H9 (cell line): ENCODE measurements around the gene SDHC. TPM values are rescaled to one million over a fixed set of nuclear protein-coding genes. Genes with fewer than 3 reads are reported as not detected.

Experiments used
- DNase-seq: peaks from one replicate; pipeline ENCODE4 v3.0.0-alpha.2; 2017
- H2AFZ ChIP-seq: one replicate; pipeline ENCODE4 v1.6.1; 2013; ENCODE audit warnings: mild to moderate bottlenecking, low read length, control low read depth, moderate library complexity
- H2AK5ac ChIP-seq: 2 replicates; pipeline ENCODE4 v1.6.1; 2013; ENCODE audit warnings: low read length, control low read depth, mixed read lengths; ENCODE audit not compliant: insufficient read length
- H2BK120ac ChIP-seq: one replicate; pipeline ENCODE4 v1.6.1; 2013; ENCODE audit warnings: low read depth, mild to moderate bottlenecking, low read length, control low read depth, inconsistent platforms; ENCODE audit not compliant: poor library complexity, severe bottlenecking
- H2BK12ac ChIP-seq: 2 replicates; pipeline ENCODE4 v1.6.1; 2013; ENCODE audit warnings: low read length, control low read depth, mixed read lengths, low read depth; ENCODE audit not compliant: insufficient read length
- H2BK15ac ChIP-seq: 2 replicates; pipeline ENCODE4 v1.6.1; 2013; ENCODE audit warnings: low read depth, low read length, control low read depth
- H2BK20ac ChIP-seq: one replicate; pipeline ENCODE4 v1.6.1; 2013; ENCODE audit warnings: low read depth, mild to moderate bottlenecking, low read length, control low read depth, inconsistent platforms; ENCODE audit not compliant: poor library complexity, severe bottlenecking
- H2BK5ac ChIP-seq: 2 replicates; pipeline ENCODE4 v1.6.1; 2013; ENCODE audit warnings: low read length, control low read depth, mixed read lengths; ENCODE audit not compliant: insufficient read length
- H3K14ac ChIP-seq: 2 replicates; pipeline ENCODE4 v1.6.1; 2013; ENCODE audit warnings: low read length, control low read depth; ENCODE audit not compliant: insufficient read depth
- H3K18ac ChIP-seq: 2 replicates; pipeline ENCODE4 v1.6.1; 2013; ENCODE audit warnings: low read depth, mild to moderate bottlenecking, mixed read lengths, low read length, control low read depth; ENCODE audit not compliant: insufficient read length
- H3K23ac ChIP-seq: 2 replicates; pipeline ENCODE4 v1.6.1; 2013; ENCODE audit warnings: low read length, control low read depth, mixed read lengths, low read depth; ENCODE audit not compliant: insufficient read length
- H3K23me2 ChIP-seq: 2 replicates; pipeline ENCODE4 v1.6.1; 2013; ENCODE audit warnings: low read depth, mild to moderate bottlenecking, mixed read lengths, low read length, control low read depth; ENCODE audit not compliant: insufficient read length, poor library complexity, severe bottlenecking
- H3K27ac ChIP-seq: 2 replicates; pipeline ENCODE4 v1.5.1; 2013; ENCODE audit warnings: low read length, control low read depth, mixed read lengths, low read depth; ENCODE audit not compliant: insufficient read length
- H3K27me3 ChIP-seq: 2 replicates; pipeline ENCODE4 v1.6.1; 2013; ENCODE audit warnings: low read length, control low read depth, inconsistent platforms; ENCODE audit not compliant: insufficient read depth
- H3K4ac ChIP-seq: 2 replicates; pipeline ENCODE4 v1.6.1; 2013; ENCODE audit warnings: low read depth, mild to moderate bottlenecking, control low read depth, inconsistent platforms, low read length, moderate library complexity
- H3K4me1 ChIP-seq: 2 replicates; pipeline ENCODE4 v1.6.1; 2013; ENCODE audit warnings: low read length, control low read depth, inconsistent platforms; ENCODE audit not compliant: insufficient read depth
- H3K4me2 ChIP-seq: 2 replicates; pipeline ENCODE4 v1.6.1; 2013; ENCODE audit warnings: low read length, control low read depth, mixed read lengths; ENCODE audit not compliant: insufficient read length, insufficient read depth
- H3K56ac ChIP-seq: 2 replicates; pipeline ENCODE4 v1.6.1; 2013; ENCODE audit warnings: low read depth, mild to moderate bottlenecking, mixed read lengths, low read length, control low read depth; ENCODE audit not compliant: insufficient read length
- H3K79me1 ChIP-seq: 2 replicates; pipeline ENCODE4 v1.6.1; 2013; ENCODE audit warnings: low read depth, mild to moderate bottlenecking, moderate library complexity, low read length, control low read depth, inconsistent platforms; ENCODE audit not compliant: insufficient read depth, poor library complexity, severe bottlenecking
- H3K79me2 ChIP-seq: 2 replicates; pipeline ENCODE4 v1.6.1; 2013; ENCODE audit warnings: low read length, control low read depth, inconsistent platforms; ENCODE audit not compliant: insufficient read depth
- H3K9ac ChIP-seq: 2 replicates; pipeline ENCODE4 v1.6.1; 2013; ENCODE audit warnings: low read length, control low read depth, mixed read lengths; ENCODE audit not compliant: insufficient read length; ENCODE audit errors: extremely low read depth
- H3K9me3 ChIP-seq: one replicate; pipeline ENCODE4 v1.6.1; 2013; ENCODE audit warnings: low read depth, low read length, inconsistent platforms; ENCODE audit not compliant: control insufficient read depth
- H3T11ph ChIP-seq: one replicate; pipeline ENCODE4 v1.6.1; 2013; ENCODE audit warnings: mild to moderate bottlenecking, low read length, control low read depth, inconsistent platforms
- H4K20me1 ChIP-seq: one replicate; pipeline ENCODE4 v1.6.1; 2013; ENCODE audit not compliant: control insufficient read depth, insufficient read length, insufficient read depth
- H4K5ac ChIP-seq: 2 replicates; pipeline ENCODE4 v1.6.1; 2013; ENCODE audit warnings: low read depth, mild to moderate bottlenecking, mixed read lengths, low read length, control low read depth; ENCODE audit not compliant: insufficient read length
- H4K8ac ChIP-seq: replicated peaks from 2 replicates; pipeline ENCODE4 v1.6.1; 2013; ENCODE audit warnings: low read length, control low read depth, mixed read lengths, low read depth; ENCODE audit not compliant: insufficient read length
- H4K91ac ChIP-seq: 2 replicates; pipeline ENCODE4 v1.6.1; 2013; ENCODE audit warnings: low read depth, mild to moderate bottlenecking, moderate library complexity, mixed read lengths, low read length, control low read depth; ENCODE audit not compliant: insufficient read length
- H3K27ac Mint-ChIP-seq, 3 experiments: 2 replicates in 2 of 3; 3 replicates in 1 of 3; pipeline ENCODE4 v1.8.0; 2020 to 2021; ENCODE audit warnings: mixed read lengths in 3 of 3, mild to moderate bottlenecking in 1 of 3, moderate library complexity in 1 of 3
- H3K27me3 Mint-ChIP-seq: 2 replicates; pipeline ENCODE4 v1.8.0; 2021; ENCODE audit warnings: low read depth, mild to moderate bottlenecking, moderate library complexity, mixed read lengths
- H3K36me3 Mint-ChIP-seq, 3 experiments: 2 replicates in 2 of 3; 3 replicates in 1 of 3; pipeline ENCODE4 v1.8.0; 2020 to 2021; ENCODE audit warnings: low read depth in 3 of 3, mixed read lengths in 3 of 3; ENCODE audit not compliant: insufficient read depth in 1 of 3
- H3K4me1 Mint-ChIP-seq, 2 experiments: 2 replicates each; pipeline ENCODE4 v1.8.0; 2020; ENCODE audit warnings: mixed read lengths in 2 of 2
- H3K4me3 Mint-ChIP-seq, 2 experiments: 2 replicates in 1 of 2; 3 replicates in 1 of 2; pipeline ENCODE4 v1.8.0; 2020 to 2021; ENCODE audit warnings: mild to moderate bottlenecking in 2 of 2, mixed read lengths in 2 of 2, moderate library complexity in 1 of 2
- H3K9me3 Mint-ChIP-seq, 2 experiments: 2 replicates in 1 of 2; 3 replicates in 1 of 2; pipeline ENCODE4 v1.8.0; 2020; ENCODE audit warnings: mild to moderate bottlenecking in 2 of 2, mixed read lengths in 2 of 2, moderate library complexity in 1 of 2
- WGBS: extraction: QIAGEN DNeasy Blood & Tissue Kit; methylation state at CpG from one replicate; pipeline ENCODE4 v1.1.7; 2013; ENCODE audit warnings: missing lambda C conversion rate, low lambda C conversion rate, mixed read lengths; ENCODE audit not compliant: insufficient read length; ENCODE audit errors: extremely low coverage; 5-methylcytosine and 5-hydroxymethylcytosine counted together
- total RNA-seq: library from RNA; stranded (reverse); gene quantifications from 2 replicates; pipeline ENCODE4 v1.2.1, GENCODE V29; 2021
- TF ChIP-seq, protein P1 (sequence below): fragments of 200-600 bp; sonication (generic); conservative IDR thresholded peaks from 3 replicates; pipeline ENCODE4 v1.8.0; 2021; ENCODE audit warnings: antibody characterized with exemption, mild to moderate bottlenecking

Gene SDHC
- total RNA-seq, 1 experiment from 2014 or later, result 198 TPM

DNA sequence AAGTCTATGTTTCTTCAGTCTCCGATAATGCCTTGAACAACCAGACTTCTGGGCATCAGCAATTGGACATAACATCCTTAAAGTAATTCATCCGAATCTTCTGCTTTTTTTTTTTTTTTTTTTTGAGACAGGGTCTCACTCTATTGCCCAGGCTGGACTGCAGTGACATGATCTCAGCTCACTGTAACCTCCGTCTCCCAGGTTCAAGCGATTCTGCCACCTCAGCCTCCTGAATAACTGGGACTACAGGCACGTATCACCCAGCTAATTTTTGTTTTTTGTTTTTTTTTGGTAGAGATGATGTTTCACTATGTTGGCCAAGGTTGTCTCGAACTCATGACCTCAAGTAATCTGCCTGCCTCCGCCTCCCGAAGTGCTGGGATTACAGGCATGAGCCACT is 77.4 kb downstream of the SDHC start:
- Histone ChIP-seq H4K91ac (no peak overlapping the region), H3K23ac (no peak overlapping the region), H2BK120ac (no peak overlapping the region), H4K20me1 (no peaks in the 10 kb centered on the region), H3K27ac (no peak overlapping the region), H2AFZ (no peak overlapping the region), H2BK12ac (no peak overlapping the region), H3K27me3 (no peaks in the 10 kb centered on the region), H3K4me2 (no peak overlapping the region), H3K79me1 (no peaks in the 10 kb centered on the region), H3K23me2 (peaks cover 4% of the 10 kb centered on the region), H2BK20ac (no peak overlapping the region), H3K79me2 (no peaks in the 10 kb centered on the region), H3K56ac (no peak overlapping the region), H4K8ac (no peak overlapping the region), H2AK5ac (no peak overlapping the region), H3K9ac (no peak overlapping the region), H2BK5ac (no peak overlapping the region), H3T11ph (no peak overlapping the region), H3K4ac (no peak overlapping the region), H3K9me3 (no peaks in the 10 kb centered on the region), H3K14ac (no peak overlapping the region), H2BK15ac (no peak overlapping the region), H4K5ac (no peak overlapping the region), H3K4me1 (no peaks in the 10 kb centered on the region; the same call in 1 of the 2 replicates), H3K18ac (no peak overlapping the region)
- H3K4me3 Mint-ChIP-seq, result peak overlapping the region in 1 of 2 experiments; percentile 56; a peak in 2 of 5 replicates
- H3K9me3 Mint-ChIP-seq, result no peaks in the 10 kb centered on the region
- no peak overlapping the region for H3K27ac Mint-ChIP-seq
- TF ChIP-seq, protein P1, sequence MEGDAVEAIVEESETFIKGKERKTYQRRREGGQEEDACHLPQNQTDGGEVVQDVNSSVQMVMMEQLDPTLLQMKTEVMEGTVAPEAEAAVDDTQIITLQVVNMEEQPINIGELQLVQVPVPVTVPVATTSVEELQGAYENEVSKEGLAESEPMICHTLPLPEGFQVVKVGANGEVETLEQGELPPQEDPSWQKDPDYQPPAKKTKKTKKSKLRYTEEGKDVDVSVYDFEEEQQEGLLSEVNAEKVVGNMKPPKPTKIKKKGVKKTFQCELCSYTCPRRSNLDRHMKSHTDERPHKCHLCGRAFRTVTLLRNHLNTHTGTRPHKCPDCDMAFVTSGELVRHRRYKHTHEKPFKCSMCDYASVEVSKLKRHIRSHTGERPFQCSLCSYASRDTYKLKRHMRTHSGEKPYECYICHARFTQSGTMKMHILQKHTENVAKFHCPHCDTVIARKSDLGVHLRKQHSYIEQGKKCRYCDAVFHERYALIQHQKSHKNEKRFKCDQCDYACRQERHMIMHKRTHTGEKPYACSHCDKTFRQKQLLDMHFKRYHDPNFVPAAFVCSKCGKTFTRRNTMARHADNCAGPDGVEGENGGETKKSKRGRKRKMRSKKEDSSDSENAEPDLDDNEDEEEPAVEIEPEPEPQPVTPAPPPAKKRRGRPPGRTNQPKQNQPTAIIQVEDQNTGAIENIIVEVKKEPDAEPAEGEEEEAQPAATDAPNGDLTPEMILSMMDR, result no peak
- peaks cover 9 to 17% of the 10 kb centered on the region in 2 experiments for H3K4me1 Mint-ChIP-seq
- no peak for DNase-seq
- no peaks in the 10 kb centered on the region for H3K27me3 Mint-ChIP-seq
- no CpG with 5 or more reads among the region's 8 CpGs for WGBS
- H3K36me3 Mint-ChIP-seq, result no peaks in the 10 kb centered on the region
